Mammary epithelial cell (primary cell): Measurements from ENCODE around the gene ERP29.

Experiments used
- CTCF ChIP-seq, 2 donors: IDR thresholded peaks in 1 of 2; conservative IDR thresholded peaks in 1 of 2; 2 replicates each; pipeline ENCODE4 v1.5.1; 2011 to 2012; ENCODE audit warnings: inconsistent platforms in 2 of 2, low read length in 2 of 2, mild to moderate bottlenecking in 2 of 2, control low read depth in 1 of 2, low read depth in 1 of 2; ENCODE audit not compliant: insufficient read depth in 1 of 2; ENCODE audit errors: extremely low read depth in 1 of 2
- EZH2 ChIP-seq: IDR thresholded peaks from 2 replicates; pipeline ENCODE4 v1.6.1; 2012; ENCODE audit warnings: low read length, inconsistent platforms, borderline replicate concordance

- TF ChIP-seq EZH2 = no peak
- no peak for TF ChIP-seq CTCF (conservative IDR thresholded peaks at IDR 0.05 in 1 of 2, IDR thresholded peaks at IDR 0.05 in 1 of 2; ENCODE audit: extremely low read depth in 1 of 2, insufficient read depth in 1 of 2, low read depth in 1 of 2, low read length in 2 of 2)
These were observed 3.8 kb downstream of the ERP29 start for GRCh38 chr12:112017041-112017440.
